Esophagus squamous epithelium (tissue), 5 donors: ENCODE data around the gene GPR27. TPM values are rescaled to one million over a fixed set of nuclear protein-coding genes. Genes with fewer than 3 reads are reported as not detected.

Experiments used
- DNase-seq: peaks from one replicate; lab custom pipeline; 2025; lab: John Stamatoyannopoulos, UW
- H3K27ac ChIP-seq, 4 donors: fragments of 200-600 bp; sonication (generic); one replicate each; pipeline ENCODE4 v1.5.1; 2016 to 2019; ENCODE audit warnings: mild to moderate bottlenecking in 1 of 4
- H3K27me3 ChIP-seq, 4 donors: fragments of 200-600 bp; sonication (generic); 1 replicate in 3 of 4; 2 replicates in 1 of 4; pipeline versions ENCODE4 v1.5.1 to v1.6.0; 2017 to 2021; ENCODE audit warnings: antibody characterized with exemption in 1 of 4
- H3K36me3 ChIP-seq, 3 donors: fragments of 200-600 bp; sonication (generic); one replicate each; pipeline ENCODE4 v1.5.1; 2016 to 2019
- H3K4me1 ChIP-seq, 3 donors: fragments of 200-600 bp; sonication (generic); one replicate each; pipeline ENCODE4 v1.5.1; 2017 to 2019
- H3K4me3 ChIP-seq, 4 donors: fragments of 200-600 bp; sonication (generic); 1 replicate in 3 of 4; 2 replicates in 1 of 4; pipeline ENCODE4 v1.5.1; 2016 to 2019; ENCODE audit warnings: mild to moderate bottlenecking in 2 of 4, moderate library complexity in 1 of 4
- H3K9me3 ChIP-seq, 3 donors: fragments of 200-600 bp; sonication (generic); one replicate each; pipeline ENCODE4 v1.5.1; 2016 to 2019
- POLR2A ChIP-seq, 4 donors: fragments of 450-650 bp; IDR thresholded peaks; one replicate each; pipeline ENCODE4 v1.6.1; 2017; ENCODE audit warnings: antibody characterized with exemption in 4 of 4, mild to moderate bottlenecking in 4 of 4, moderate library complexity in 3 of 4
- WGBS, 2 donors: methylation state at CpG; one replicate each; pipeline ENCODE4 v1.1.5; 2018; 5-methylcytosine and 5-hydroxymethylcytosine counted together
- intact Hi-C: fragments of 100-400 bp; cut with DNase I; formaldehyde crosslinking; loops from one replicate; pipeline ENCODE4 v1.15.0; 2022
- total RNA-seq, 4 donors: library from RNA; depleted of rRNA; stranded (reverse); fragments of >200 nt; gene quantifications; one replicate each; pipeline ENCODE4 v1.1.0, GENCODE V29; 2016
- TF ChIP-seq, protein P1 (sequence below), 6 experiments: fragments of 450-650 bp in 4 of 6; fragments of 200-600 bp in 2 of 6; sonication (generic) in 2 of 6; IDR thresholded peaks; one replicate each; pipeline ENCODE4 v1.5.1; 2016 to 2019; ENCODE audit warnings: antibody characterized with exemption in 6 of 6, mild to moderate bottlenecking in 4 of 6, moderate library complexity in 4 of 6
- donor health status: DM: yes; HTN: yes; CAD: no.

Gene GPR27
- total RNA-seq, 4 donors from 2014 or later = 2.1 to 3.6 (median 2.7) TPM

DNA sequence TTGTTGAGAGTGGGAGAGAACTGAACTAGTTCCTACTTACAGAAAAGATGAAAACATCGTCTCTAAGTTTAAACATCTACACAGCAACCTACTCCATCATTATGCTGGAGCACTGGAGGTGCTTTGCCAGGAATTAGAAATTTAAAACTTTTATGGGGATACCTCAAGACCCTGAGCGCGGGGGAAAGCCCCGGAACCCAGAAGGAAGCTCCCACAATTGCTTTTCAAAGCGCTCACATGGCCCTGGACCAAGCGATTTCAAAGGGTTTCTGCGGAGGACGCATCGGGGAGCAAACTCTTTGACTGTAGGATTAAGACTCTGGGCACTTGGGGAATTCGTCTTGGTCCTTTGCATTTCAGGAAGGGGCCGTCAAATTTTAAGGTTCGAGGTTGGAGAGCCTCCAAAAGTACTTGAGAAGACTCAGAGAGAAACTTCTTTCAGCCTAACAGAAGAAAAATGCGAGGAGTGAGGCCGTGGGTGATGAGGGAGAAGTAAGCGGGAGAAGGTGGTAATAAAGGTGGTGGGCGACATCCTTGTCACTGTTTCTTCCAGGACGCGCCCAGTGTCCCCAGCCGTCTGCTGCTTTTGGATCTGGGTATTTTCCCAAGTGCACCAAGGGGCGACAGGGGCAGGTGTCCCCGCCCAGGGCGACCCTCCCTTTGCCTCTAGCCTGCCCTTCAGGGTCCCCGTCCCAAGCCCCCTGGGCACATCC is 30.7 kb downstream of the GPR27 start:
- peaks cover 11 to 90% (median 26%) of the 10 kb centered on the region in 4 donors for H3K27me3 ChIP-seq

DNA sequence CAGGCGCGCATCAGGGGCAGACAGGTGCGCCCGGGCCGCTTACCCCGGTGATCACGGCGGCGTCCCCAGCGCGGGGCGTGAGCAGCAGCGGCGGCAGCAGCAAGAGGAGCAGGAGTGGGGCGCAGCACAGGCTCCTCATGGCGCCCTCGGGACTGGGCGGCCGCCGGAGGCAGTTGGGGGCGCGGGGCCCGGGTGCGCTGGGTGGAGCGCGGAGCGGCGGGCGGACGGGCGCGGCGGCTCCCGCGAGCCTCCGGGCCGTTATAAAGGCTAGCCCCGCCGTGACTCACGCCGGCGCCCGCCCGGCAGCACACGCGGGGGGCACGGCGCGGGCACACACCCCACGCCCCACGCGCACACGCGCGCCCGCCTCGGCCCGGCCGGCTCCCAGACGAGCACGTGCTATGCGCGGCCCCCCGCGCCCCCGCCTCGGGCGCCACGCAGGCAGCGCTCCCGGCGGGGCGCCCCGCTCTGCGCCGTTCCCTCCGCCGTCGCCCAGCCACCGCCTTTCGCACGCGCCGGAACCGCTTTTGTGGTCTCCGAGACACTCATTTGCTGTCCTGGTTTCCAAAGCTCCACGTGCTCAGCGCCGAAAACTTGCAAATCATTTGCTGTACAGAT is 31.4 kb downstream of the GPR27 start, which contains the start of gene PROK2:
TSS of gene PROK2 (minus strand) at position 235 of the 618 bp plus-strand sequence. CDS start at position 139, 96 bp downstream.
- H3K27me3 ChIP-seq = peaks cover 11 to 83% (median 25%) of the 10 kb centered on the region in 4 donors
- H3K4me3 ChIP-seq = peak within 1 kb of the TSS; percentile 24 to 67 (median 36)
- H3K9me3 ChIP-seq = no peaks in the 10 kb centered on the region
- H3K36me3 ChIP-seq = no peaks in the 10 kb centered on the region
- TF ChIP-seq, protein P1, sequence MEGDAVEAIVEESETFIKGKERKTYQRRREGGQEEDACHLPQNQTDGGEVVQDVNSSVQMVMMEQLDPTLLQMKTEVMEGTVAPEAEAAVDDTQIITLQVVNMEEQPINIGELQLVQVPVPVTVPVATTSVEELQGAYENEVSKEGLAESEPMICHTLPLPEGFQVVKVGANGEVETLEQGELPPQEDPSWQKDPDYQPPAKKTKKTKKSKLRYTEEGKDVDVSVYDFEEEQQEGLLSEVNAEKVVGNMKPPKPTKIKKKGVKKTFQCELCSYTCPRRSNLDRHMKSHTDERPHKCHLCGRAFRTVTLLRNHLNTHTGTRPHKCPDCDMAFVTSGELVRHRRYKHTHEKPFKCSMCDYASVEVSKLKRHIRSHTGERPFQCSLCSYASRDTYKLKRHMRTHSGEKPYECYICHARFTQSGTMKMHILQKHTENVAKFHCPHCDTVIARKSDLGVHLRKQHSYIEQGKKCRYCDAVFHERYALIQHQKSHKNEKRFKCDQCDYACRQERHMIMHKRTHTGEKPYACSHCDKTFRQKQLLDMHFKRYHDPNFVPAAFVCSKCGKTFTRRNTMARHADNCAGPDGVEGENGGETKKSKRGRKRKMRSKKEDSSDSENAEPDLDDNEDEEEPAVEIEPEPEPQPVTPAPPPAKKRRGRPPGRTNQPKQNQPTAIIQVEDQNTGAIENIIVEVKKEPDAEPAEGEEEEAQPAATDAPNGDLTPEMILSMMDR (IDR thresholded peaks at IDR 0.05) = no peak
- TF ChIP-seq POLR2A (IDR thresholded peaks at IDR 0.05) = no peak
- intact Hi-C loops = no loop called here
- H3K27ac ChIP-seq = no peak within 1 kb of the TSS
- DNase-seq = no peak
- 0 to 2% methylated on average over 7 to 12 of the region's 89 CpGs for WGBS, 2 donors
- peaks cover 10 to 21% (median 14%) of the 10 kb centered on the region in 3 donors for H3K4me1 ChIP-seq

More for the DNA sequence above, 30.7 kb downstream of the GPR27 start:
- WGBS, 2 donors = 4 to 8% methylated on average over 20 to 21 of the region's 23 CpGs
- TF ChIP-seq, protein P1 (IDR thresholded peaks at IDR 0.05) = no peak
- no peak for TF ChIP-seq POLR2A (IDR thresholded peaks at IDR 0.05)
- Histone ChIP-seq H3K27ac (no peak overlapping the region), H3K36me3 (no peaks in the 10 kb centered on the region), H3K4me1 (peaks cover 10 to 21% (median 14%) of the 10 kb centered on the region in 3 donors), H3K4me3 (peak overlapping the region; percentile 24 to 67 (median 36)), H3K9me3 (no peaks in the 10 kb centered on the region)
- intact Hi-C loops = no loop called here
- no peak for DNase-seq

DNA sequence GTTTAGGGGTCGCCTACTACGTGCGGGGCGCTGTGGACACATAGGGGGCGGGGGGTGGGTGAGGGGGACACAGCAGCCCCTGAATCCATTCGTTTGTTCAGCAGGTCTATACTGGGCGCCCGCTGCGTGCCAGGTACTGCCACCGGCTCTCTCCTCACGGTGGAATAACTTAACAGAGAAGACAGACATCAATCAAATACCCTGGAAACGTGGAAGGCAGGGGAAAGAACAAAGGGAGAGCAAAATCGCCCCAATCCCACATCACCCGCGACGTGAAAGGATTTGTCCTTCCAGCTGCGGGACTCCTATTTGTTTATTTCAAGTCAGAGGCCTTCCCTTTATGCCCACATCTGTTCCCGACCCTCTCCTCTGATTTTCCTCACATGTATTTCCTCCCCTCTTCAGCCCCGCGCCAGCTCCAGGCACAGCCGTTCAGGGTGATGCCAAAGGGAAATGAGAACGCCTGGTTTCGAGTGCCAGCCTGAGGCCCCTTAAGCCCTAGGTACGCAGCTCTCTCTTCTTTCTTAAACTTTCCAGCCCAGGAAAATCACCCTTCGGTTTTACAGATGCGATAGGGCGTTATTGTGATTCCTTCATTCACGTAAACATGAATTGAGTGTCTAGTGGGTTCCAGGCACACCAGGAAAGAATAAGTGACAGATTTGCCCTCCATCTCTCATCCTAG is 32.0 kb downstream of the GPR27 start:
- DNase-seq = no peak
- no peak overlapping the region for H3K27ac ChIP-seq
- no peaks in the 10 kb centered on the region for H3K36me3 ChIP-seq
- no peak for TF ChIP-seq POLR2A (IDR thresholded peaks at IDR 0.05)
- TF ChIP-seq, protein P1 (IDR thresholded peaks at IDR 0.05) = no peak
- intact Hi-C loops = no loop called here
- peaks cover 11 to 79% (median 25%) of the 10 kb centered on the region in 4 donors for H3K27me3 ChIP-seq
- no peaks in the 10 kb centered on the region for H3K9me3 ChIP-seq
- peak overlapping the region; percentile 3 to 67 (median 36) for H3K4me3 ChIP-seq
- peaks cover 10 to 21% (median 14%) of the 10 kb centered on the region in 3 donors for H3K4me1 ChIP-seq
- WGBS, 2 donors = 14 to 19% methylated on average over 24 to 27 of the region's 28 CpGs

DNA sequence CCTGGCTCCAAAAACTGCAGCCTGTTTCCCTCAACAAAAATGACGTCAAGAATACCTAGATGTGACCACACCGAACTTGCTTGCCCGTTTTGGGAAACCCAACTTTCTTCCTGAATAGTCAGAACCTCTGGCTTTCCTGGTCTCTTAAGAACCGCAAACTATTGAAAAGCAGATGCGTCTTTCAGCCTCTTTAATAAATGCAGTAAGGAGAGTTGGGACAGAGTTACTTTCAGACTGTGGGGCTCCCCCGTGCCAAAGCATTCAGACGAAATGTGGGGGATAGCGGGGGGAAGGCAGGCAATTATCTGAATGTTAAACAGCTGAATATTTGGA is 32.5 kb downstream of the GPR27 start:
- H3K4me3 ChIP-seq = no peak overlapping the region
- 37 to 48% methylated on average over 8 of the region's 8 CpGs for WGBS, 2 donors
- peaks cover 10 to 21% (median 14%) of the 10 kb centered on the region in 3 donors for H3K4me1 ChIP-seq
- no peaks in the 10 kb centered on the region for H3K9me3 ChIP-seq
- DNase-seq = no peak
- H3K27ac ChIP-seq = no peak overlapping the region
- peaks cover 11 to 76% (median 24%) of the 10 kb centered on the region in 4 donors for H3K27me3 ChIP-seq
- intact Hi-C loops = no loop called here
- H3K36me3 ChIP-seq = no peaks in the 10 kb centered on the region
- TF ChIP-seq POLR2A (IDR thresholded peaks at IDR 0.05) = no peak
- TF ChIP-seq, protein P1 (IDR thresholded peaks at IDR 0.05) = no peak
